Left lung (tissue), 10 donors: Measurements from ENCODE around the gene IDI1. TPM values are rescaled to one million over a fixed set of nuclear protein-coding genes. Genes with fewer than 3 reads are reported as not detected.

Experiments used
- ATAC-seq: fragments of 200-7000 bp; cut with Tn5 transposase; one replicate; pipeline ENCODE4 v1.9.1; 2020; ENCODE audit warnings: moderate library complexity
- DNase-seq, 4 donors: peaks; one replicate each; pipeline ENCODE4 v3.0.0-alpha.2; 2013 to 2020
- H3K27ac ChIP-seq, 2 donors: fragments of 200-600 bp; sonication (generic) in 1 of 2; one replicate each; pipeline versions ENCODE4 v1.5.0 to v1.8.0; 2020 to 2021
- H3K27me3 ChIP-seq, 2 donors: fragments of 200-600 bp; sonication (generic) in 1 of 2; one replicate each; pipeline versions ENCODE4 v1.5.0 to v1.8.0; 2020 to 2021
- H3K36me3 ChIP-seq, 2 donors: fragments of 200-600 bp; sonication (generic) in 1 of 2; one replicate each; pipeline versions ENCODE4 v1.5.0 to v1.8.0; 2020 to 2021
- H3K4me1 ChIP-seq, 2 donors: fragments of 200-600 bp; one replicate each; pipeline ENCODE4 v1.8.0; 2021
- H3K4me3 ChIP-seq, 2 donors: fragments of 200-600 bp; sonication (generic) in 1 of 2; one replicate each; pipeline versions ENCODE4 v1.5.0 to v1.8.0; 2020 to 2021; ENCODE audit warnings: mild to moderate bottlenecking in 1 of 2
- H3K9me3 ChIP-seq, 2 donors: fragments of 200-600 bp; sonication (generic) in 1 of 2; one replicate each; pipeline versions ENCODE4 v1.5.0 to v1.8.0; 2020 to 2021
- intact Hi-C, 2 donors: fragments of 100-400 bp; cut with DNase I; formaldehyde crosslinking; loops; one replicate each; pipeline versions ENCODE4 v1.11.2 to v1.14.2; 2022
- polyA plus RNA-seq, 6 donors: library from polyadenylated mRNA; unstranded; fragments of 120-200 nt; gene quantifications; one replicate each; pipeline ENCODE4 v1.2.1, GENCODE V29; 2013; ENCODE audit not compliant: insufficient read length in 6 of 6
- total RNA-seq, 2 donors: library from RNA; stranded (reverse); fragmentation: NEBNext Ultra II Directional; extraction: Animal tissue kit (Norgen Biotek cat#: 25700); gene quantifications; one replicate each; pipeline ENCODE4 v1.2.1, GENCODE V29; 2021
- TF ChIP-seq, protein P1 (sequence below), 2 donors: fragments of 200-600 bp; sonication (generic) in 1 of 2; IDR thresholded peaks; one replicate each; pipeline versions ENCODE4 v1.5.0 to v1.8.0; 2021; ENCODE audit warnings: antibody characterized with exemption in 2 of 2
- donor health status: DM: no; HTN: yes; CAD: no.
- donor health status: DM: no; HTN: no; CAD: no.

The IDI1 gene
- total and polyA plus RNA-seq, 8 donors = 43.7 to 101 (median 62.6) TPM

DNA sequence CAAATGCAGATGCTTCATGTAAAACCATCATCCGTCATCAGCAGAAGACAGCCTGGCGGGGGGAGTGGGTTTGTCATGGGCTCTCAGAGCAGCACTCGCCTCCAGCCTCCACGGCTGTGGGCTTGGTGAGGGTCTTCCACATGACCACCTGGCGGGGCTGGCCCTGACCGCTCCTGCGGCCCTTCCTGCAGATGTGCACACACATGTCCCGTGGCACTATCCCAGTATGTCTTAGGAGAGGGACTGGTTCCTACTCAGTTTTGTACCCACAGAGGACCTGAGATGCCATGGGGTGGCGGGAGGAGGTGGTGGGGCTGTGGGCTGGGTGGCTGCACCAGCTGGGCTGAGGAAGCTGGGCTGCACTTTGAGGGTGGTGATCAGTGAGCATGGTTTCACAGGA, 28.0 kb downstream of the IDI1 start:
- TF ChIP-seq, protein P1, sequence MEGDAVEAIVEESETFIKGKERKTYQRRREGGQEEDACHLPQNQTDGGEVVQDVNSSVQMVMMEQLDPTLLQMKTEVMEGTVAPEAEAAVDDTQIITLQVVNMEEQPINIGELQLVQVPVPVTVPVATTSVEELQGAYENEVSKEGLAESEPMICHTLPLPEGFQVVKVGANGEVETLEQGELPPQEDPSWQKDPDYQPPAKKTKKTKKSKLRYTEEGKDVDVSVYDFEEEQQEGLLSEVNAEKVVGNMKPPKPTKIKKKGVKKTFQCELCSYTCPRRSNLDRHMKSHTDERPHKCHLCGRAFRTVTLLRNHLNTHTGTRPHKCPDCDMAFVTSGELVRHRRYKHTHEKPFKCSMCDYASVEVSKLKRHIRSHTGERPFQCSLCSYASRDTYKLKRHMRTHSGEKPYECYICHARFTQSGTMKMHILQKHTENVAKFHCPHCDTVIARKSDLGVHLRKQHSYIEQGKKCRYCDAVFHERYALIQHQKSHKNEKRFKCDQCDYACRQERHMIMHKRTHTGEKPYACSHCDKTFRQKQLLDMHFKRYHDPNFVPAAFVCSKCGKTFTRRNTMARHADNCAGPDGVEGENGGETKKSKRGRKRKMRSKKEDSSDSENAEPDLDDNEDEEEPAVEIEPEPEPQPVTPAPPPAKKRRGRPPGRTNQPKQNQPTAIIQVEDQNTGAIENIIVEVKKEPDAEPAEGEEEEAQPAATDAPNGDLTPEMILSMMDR (IDR thresholded peaks at IDR 0.05) = no peak
- Histone ChIP-seq H3K27me3 (no peaks in the 10 kb centered on the region), H3K4me1 (no peaks in the 10 kb centered on the region), H3K9me3 (no peaks in the 10 kb centered on the region), H3K36me3 (peaks cover 0 to 45% of the 10 kb centered on the region in 2 donors), H3K27ac (no peak overlapping the region), H3K4me3 (no peak overlapping the region)
- no peak for DNase-seq
- no peak for ATAC-seq
- intact Hi-C loops = no loop called here

DNA sequence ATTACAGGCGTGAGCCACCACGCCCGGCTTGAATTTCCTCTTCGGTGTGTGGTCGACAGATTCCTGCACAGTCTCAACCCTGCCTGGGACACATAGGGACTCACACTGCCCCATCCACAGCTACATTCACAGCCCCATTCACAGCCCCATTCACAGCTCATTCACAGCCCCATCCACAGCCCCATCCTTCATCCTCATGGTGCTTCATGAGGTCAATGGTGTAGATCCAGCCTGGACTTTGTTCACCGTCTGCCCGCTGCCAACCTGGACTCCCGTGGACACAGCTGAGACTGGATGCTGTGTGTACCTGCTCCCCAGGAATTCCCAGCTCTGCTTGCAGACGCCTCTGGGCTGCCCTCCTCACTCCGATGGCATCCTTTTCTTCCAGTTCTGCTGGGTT, 28.5 kb downstream of the IDI1 start:
- intact Hi-C loops = no loop called here
- no peak overlapping the region for H3K4me3 ChIP-seq
- DNase-seq (no peak), ATAC-seq (no peak)
- peaks cover 0 to 49% of the 10 kb centered on the region in 2 donors for H3K36me3 ChIP-seq
- no peaks in the 10 kb centered on the region for H3K4me1 ChIP-seq
- H3K27me3 ChIP-seq = no peaks in the 10 kb centered on the region
- H3K27ac ChIP-seq = no peak overlapping the region
- TF ChIP-seq, protein P1 (IDR thresholded peaks at IDR 0.05) = no peak
- no peaks in the 10 kb centered on the region for H3K9me3 ChIP-seq

DNA sequence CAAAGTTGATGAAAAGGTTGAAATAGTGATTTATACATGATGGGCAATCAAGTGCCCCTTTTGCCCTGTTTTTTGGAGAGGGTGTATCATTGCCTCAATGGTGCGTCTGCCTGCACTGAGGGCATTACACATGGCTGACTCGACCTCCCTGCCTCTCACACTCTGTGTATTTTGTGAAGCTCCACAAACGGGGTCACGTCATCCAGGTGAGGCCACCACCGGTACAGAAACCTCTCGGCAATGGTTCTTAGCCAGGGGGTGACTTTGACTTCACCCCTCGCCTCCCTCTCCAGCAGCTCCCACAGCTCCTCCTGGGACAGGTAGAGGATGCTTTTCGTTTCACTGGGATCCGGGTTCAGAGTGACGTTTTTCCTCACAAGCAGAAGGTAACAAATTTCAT, 29.6 kb downstream of the IDI1 start:
- no peak for ATAC-seq
- TF ChIP-seq, protein P1 (IDR thresholded peaks at IDR 0.05) = no peak
- no peaks in the 10 kb centered on the region for H3K27me3 ChIP-seq
- no peaks in the 10 kb centered on the region for H3K9me3 ChIP-seq
- no peak overlapping the region for H3K4me3 ChIP-seq
- no peak for DNase-seq
- H3K27ac ChIP-seq = no peak overlapping the region
- intact Hi-C loops = no loop called here
- no peaks in the 10 kb centered on the region for H3K4me1 ChIP-seq
- H3K36me3 ChIP-seq = peaks cover 0 to 57% of the 10 kb centered on the region in 2 donors

DNA sequence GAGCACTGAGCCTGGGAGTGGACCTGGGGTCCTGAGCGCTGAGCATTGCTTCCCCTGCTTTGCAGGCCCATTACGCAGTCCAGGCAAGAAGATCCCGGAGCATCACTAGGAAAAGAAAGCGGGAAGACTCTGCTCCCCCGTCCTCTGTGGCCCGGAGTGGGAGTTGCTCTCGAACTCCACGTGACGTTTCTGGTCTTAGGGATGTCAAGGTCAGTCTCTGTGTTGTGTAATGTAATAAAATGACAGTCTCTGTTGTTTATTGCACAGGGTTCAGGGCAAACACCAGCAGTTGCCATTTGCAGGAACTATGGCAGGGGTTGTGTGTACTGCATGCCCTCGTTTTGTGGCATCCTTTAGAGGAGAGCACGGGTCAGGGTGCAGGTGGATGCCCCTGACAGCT, 33.2 kb downstream of the IDI1 start:
- Histone ChIP-seq H3K27me3 (no peaks in the 10 kb centered on the region), H3K4me1 (no peaks in the 10 kb centered on the region), H3K27ac (no peak overlapping the region), H3K36me3 (peaks cover 0 to 94% of the 10 kb centered on the region in 2 donors), H3K4me3 (no peak overlapping the region), H3K9me3 (no peaks in the 10 kb centered on the region)
- ATAC-seq (no peak), DNase-seq (no peak)
- intact Hi-C loops = no loop called here
- TF ChIP-seq, protein P1 (IDR thresholded peaks at IDR 0.05) = no peak

DNA sequence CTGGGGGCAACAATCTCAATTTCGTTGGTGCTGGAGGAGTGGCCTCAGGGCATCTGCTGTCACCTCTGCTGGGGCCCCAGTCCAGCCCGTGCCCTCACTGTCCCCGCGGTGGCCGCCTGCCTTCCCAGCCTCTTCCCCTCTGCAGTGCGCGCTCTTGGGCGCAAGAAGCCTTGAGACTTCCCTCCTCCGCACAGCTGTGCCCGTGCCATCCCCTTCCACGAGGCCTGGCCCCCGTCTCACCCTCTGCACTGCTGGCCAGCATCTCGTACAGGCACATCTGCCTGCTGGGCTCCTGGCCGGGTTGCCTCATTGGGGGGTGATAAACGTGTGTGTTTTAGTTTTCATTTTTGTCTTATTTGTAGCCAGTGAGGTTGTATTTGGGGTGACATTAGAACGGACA, 37.2 kb downstream of the IDI1 start:
- no peak for ATAC-seq
- Histone ChIP-seq H3K36me3 (peaks cover 0 to 96% of the 10 kb centered on the region in 2 donors), H3K4me3 (no peak overlapping the region), H3K4me1 (no peaks in the 10 kb centered on the region), H3K9me3 (no peaks in the 10 kb centered on the region), H3K27me3 (no peaks in the 10 kb centered on the region), H3K27ac (no peak overlapping the region)
- TF ChIP-seq, protein P1 (IDR thresholded peaks at IDR 0.05) = no peak
- DNase-seq = no peak
- intact Hi-C loops = no loop called here
